GM23338 (cell line): ENCODE measurements around the gene GAREM1.

Experiments
- CREB1 ChIP-seq: fragments of 250-450 bp; sonication (Bioruptor Pico); IDR thresholded peaks from 2 replicates; pipeline ENCODE4 v1.5.0; 2020; ENCODE audit warnings: low read depth, mild to moderate bottlenecking, moderate library complexity
- EZH2 ChIP-seq: fragments of 200-600 bp; sonication (generic); IDR thresholded peaks from one replicate; pipeline ENCODE4 v1.8.0; 2017; ENCODE audit warnings: antibody characterized with exemption, mild to moderate bottlenecking, low read depth; ENCODE audit not compliant: unreplicated experiment
- EZH2phosphoT487 ChIP-seq: fragments of 200-600 bp; sonication (generic); IDR thresholded peaks from one replicate; pipeline ENCODE4 v1.8.1; 2018; ENCODE audit warnings: antibody characterized with exemption; ENCODE audit not compliant: unreplicated experiment
- JUNB ChIP-seq: IDR thresholded peaks from one replicate; pipeline ENCODE4 v1.6.1; 2016; ENCODE audit warnings: antibody characterized with exemption; ENCODE audit not compliant: unreplicated experiment
- NANOG ChIP-seq: IDR thresholded peaks from 2 replicates; pipeline ENCODE4 v1.6.1; 2016; ENCODE audit warnings: antibody characterized with exemption, borderline replicate concordance
- POLR2AphosphoS5 ChIP-seq: IDR thresholded peaks from 2 replicates; pipeline ENCODE4 v1.6.1; 2016; ENCODE audit warnings: antibody characterized with exemption, low read depth
- STAT1 ChIP-seq: IDR thresholded peaks from one replicate; pipeline ENCODE4 v1.6.1; 2016; ENCODE audit warnings: antibody characterized with exemption; ENCODE audit not compliant: unreplicated experiment
- ZNF114 ChIP-seq: fragments of 250-450 bp; sonication (Bioruptor Pico); IDR thresholded peaks from 2 replicates; pipeline ENCODE4 v1.5.0; 2020; ENCODE audit warnings: mild to moderate bottlenecking, moderate library complexity
- ZNF331 ChIP-seq: fragments of 250-450 bp; sonication (Bioruptor Pico); IDR thresholded peaks from 2 replicates; pipeline ENCODE4 v1.5.0; 2020; ENCODE audit warnings: low read depth, mild to moderate bottlenecking, moderate library complexity
- TF ChIP-seq, protein P1 (sequence below), 2 experiments: fragments of 200-600 bp in 1 of 2; sonication (generic) in 1 of 2; conservative IDR thresholded peaks; 2 replicates each; pipeline versions ENCODE4 v1.5.1 to v1.6.1; 2016 to 2017; ENCODE audit warnings: antibody characterized with exemption in 2 of 2, low read depth in 2 of 2, mild to moderate bottlenecking in 2 of 2, moderate library complexity in 1 of 2
- TF ChIP-seq, protein P2 (sequence below): IDR thresholded peaks from one replicate; pipeline ENCODE4 v1.6.1; 2018; ENCODE audit warnings: antibody characterized with exemption; ENCODE audit not compliant: unreplicated experiment
- TF ChIP-seq, protein P3 (sequence below): IDR thresholded peaks from 2 replicates; pipeline ENCODE4 v1.6.1; 2016; ENCODE audit warnings: antibody characterized with exemption

DNA sequence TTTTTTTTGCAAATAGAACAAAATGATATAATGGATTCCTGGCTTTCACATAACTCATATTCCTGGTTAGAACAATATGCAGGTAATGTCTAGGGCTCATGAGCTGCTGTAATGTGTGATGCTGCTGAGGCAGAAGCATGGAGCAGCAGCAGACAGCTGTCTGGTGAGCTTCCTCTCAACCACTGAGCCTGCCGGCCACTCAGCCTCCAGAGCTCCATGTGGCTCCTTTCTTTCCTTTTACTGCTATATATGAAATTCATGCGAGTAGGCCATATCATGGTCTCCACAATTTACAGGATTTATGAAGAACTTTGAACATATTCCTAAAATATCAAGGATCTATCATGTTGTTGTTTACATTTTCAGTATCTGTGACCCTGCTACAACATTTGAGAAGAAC lies 159.9 kb downstream of the GAREM1 start:
- TF ChIP-seq CREB1 (CRISPR knock-in tag) (no peak), ZNF331 (CRISPR knock-in tag) (no peak), JUNB (no peak), EZH2 (no peak), EZH2phosphoT487 (no peak), POLR2AphosphoS5 (no peak), STAT1 (no peak), ZNF114 (CRISPR knock-in tag) (no peak), NANOG (no peak)
- TF ChIP-seq, protein P1, sequence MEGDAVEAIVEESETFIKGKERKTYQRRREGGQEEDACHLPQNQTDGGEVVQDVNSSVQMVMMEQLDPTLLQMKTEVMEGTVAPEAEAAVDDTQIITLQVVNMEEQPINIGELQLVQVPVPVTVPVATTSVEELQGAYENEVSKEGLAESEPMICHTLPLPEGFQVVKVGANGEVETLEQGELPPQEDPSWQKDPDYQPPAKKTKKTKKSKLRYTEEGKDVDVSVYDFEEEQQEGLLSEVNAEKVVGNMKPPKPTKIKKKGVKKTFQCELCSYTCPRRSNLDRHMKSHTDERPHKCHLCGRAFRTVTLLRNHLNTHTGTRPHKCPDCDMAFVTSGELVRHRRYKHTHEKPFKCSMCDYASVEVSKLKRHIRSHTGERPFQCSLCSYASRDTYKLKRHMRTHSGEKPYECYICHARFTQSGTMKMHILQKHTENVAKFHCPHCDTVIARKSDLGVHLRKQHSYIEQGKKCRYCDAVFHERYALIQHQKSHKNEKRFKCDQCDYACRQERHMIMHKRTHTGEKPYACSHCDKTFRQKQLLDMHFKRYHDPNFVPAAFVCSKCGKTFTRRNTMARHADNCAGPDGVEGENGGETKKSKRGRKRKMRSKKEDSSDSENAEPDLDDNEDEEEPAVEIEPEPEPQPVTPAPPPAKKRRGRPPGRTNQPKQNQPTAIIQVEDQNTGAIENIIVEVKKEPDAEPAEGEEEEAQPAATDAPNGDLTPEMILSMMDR (conservative IDR thresholded peaks at IDR 0.05; ENCODE audit: low read depth in 2 of 2): no peak
- TF ChIP-seq, protein P2, sequence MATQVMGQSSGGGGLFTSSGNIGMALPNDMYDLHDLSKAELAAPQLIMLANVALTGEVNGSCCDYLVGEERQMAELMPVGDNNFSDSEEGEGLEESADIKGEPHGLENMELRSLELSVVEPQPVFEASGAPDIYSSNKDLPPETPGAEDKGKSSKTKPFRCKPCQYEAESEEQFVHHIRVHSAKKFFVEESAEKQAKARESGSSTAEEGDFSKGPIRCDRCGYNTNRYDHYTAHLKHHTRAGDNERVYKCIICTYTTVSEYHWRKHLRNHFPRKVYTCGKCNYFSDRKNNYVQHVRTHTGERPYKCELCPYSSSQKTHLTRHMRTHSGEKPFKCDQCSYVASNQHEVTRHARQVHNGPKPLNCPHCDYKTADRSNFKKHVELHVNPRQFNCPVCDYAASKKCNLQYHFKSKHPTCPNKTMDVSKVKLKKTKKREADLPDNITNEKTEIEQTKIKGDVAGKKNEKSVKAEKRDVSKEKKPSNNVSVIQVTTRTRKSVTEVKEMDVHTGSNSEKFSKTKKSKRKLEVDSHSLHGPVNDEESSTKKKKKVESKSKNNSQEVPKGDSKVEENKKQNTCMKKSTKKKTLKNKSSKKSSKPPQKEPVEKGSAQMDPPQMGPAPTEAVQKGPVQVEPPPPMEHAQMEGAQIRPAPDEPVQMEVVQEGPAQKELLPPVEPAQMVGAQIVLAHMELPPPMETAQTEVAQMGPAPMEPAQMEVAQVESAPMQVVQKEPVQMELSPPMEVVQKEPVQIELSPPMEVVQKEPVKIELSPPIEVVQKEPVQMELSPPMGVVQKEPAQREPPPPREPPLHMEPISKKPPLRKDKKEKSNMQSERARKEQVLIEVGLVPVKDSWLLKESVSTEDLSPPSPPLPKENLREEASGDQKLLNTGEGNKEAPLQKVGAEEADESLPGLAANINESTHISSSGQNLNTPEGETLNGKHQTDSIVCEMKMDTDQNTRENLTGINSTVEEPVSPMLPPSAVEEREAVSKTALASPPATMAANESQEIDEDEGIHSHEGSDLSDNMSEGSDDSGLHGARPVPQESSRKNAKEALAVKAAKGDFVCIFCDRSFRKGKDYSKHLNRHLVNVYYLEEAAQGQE: no peak
- TF ChIP-seq, protein P3, sequence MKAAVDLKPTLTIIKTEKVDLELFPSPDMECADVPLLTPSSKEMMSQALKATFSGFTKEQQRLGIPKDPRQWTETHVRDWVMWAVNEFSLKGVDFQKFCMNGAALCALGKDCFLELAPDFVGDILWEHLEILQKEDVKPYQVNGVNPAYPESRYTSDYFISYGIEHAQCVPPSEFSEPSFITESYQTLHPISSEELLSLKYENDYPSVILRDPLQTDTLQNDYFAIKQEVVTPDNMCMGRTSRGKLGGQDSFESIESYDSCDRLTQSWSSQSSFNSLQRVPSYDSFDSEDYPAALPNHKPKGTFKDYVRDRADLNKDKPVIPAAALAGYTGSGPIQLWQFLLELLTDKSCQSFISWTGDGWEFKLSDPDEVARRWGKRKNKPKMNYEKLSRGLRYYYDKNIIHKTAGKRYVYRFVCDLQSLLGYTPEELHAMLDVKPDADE: no peak
